Upper lobe of right lung (tissue), 1 donor: ENCODE data around the gene CHCHD6. TPM values are rescaled to one million over a fixed set of nuclear protein-coding genes. Genes with fewer than 3 reads are reported as not detected.

Experiments
- ATAC-seq: fragments of 200-7000 bp; cut with Tn5 transposase; one replicate; pipeline ENCODE4 v1.9.1; 2020; ENCODE audit warnings: mild to moderate bottlenecking, moderate library complexity
- DNase-seq: peaks from one replicate; pipeline ENCODE4 v3.0.0-alpha.2; 2020
- H3K27ac ChIP-seq: fragments of 200-600 bp; one replicate; pipeline ENCODE4 v1.8.0; 2022
- H3K27me3 ChIP-seq: fragments of 200-600 bp; one replicate; pipeline ENCODE4 v1.8.0; 2022; ENCODE audit warnings: mild to moderate bottlenecking
- H3K36me3 ChIP-seq: fragments of 200-600 bp; one replicate; pipeline ENCODE4 v1.8.0; 2022
- H3K4me1 ChIP-seq: fragments of 200-600 bp; one replicate; pipeline ENCODE4 v1.8.0; 2022
- H3K4me3 ChIP-seq: fragments of 200-600 bp; one replicate; pipeline ENCODE4 v1.8.0; 2022; ENCODE audit warnings: mild to moderate bottlenecking
- H3K9me3 ChIP-seq: fragments of 200-600 bp; one replicate; pipeline ENCODE4 v1.8.0; 2022
- intact Hi-C: fragments of 100-400 bp; cut with DNase I; formaldehyde crosslinking; loops from one replicate; pipeline ENCODE4 v1.11.0; 2022
- total RNA-seq: library from RNA; stranded (reverse); fragmentation: NEBNext Ultra II Directional; extraction: Animal tissue kit (Norgen Biotek cat#: 25700); gene quantifications from one replicate; pipeline ENCODE4 v1.2.1, GENCODE V29; 2021
- TF ChIP-seq, protein P1 (sequence below): fragments of 200-600 bp; IDR thresholded peaks from one replicate; pipeline ENCODE4 v1.8.0; 2022; ENCODE audit warnings: antibody characterized with exemption
- donor health status: DM: no; HTN: yes; CAD: no; lungs with severe emphysema.

The CHCHD6 gene
- total RNA-seq, 1 donor from 2014 or later = 17.1 TPM

GRCh38 chr3:126939338-126939718 is 235.3 kb downstream of the CHCHD6 start:
- H3K4me3 ChIP-seq = no peak overlapping the region
- DNase-seq (peak; percentile 6), ATAC-seq (no peak)
- H3K27ac ChIP-seq = no peak overlapping the region
- TF ChIP-seq, protein P1, sequence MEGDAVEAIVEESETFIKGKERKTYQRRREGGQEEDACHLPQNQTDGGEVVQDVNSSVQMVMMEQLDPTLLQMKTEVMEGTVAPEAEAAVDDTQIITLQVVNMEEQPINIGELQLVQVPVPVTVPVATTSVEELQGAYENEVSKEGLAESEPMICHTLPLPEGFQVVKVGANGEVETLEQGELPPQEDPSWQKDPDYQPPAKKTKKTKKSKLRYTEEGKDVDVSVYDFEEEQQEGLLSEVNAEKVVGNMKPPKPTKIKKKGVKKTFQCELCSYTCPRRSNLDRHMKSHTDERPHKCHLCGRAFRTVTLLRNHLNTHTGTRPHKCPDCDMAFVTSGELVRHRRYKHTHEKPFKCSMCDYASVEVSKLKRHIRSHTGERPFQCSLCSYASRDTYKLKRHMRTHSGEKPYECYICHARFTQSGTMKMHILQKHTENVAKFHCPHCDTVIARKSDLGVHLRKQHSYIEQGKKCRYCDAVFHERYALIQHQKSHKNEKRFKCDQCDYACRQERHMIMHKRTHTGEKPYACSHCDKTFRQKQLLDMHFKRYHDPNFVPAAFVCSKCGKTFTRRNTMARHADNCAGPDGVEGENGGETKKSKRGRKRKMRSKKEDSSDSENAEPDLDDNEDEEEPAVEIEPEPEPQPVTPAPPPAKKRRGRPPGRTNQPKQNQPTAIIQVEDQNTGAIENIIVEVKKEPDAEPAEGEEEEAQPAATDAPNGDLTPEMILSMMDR = no peak
- H3K36me3 ChIP-seq = no peaks in the 10 kb centered on the region
- H3K9me3 ChIP-seq = no peaks in the 10 kb centered on the region
- H3K4me1 ChIP-seq = no peaks in the 10 kb centered on the region
- no peaks in the 10 kb centered on the region for H3K27me3 ChIP-seq
- intact Hi-C loops = no loop called here

DNA sequence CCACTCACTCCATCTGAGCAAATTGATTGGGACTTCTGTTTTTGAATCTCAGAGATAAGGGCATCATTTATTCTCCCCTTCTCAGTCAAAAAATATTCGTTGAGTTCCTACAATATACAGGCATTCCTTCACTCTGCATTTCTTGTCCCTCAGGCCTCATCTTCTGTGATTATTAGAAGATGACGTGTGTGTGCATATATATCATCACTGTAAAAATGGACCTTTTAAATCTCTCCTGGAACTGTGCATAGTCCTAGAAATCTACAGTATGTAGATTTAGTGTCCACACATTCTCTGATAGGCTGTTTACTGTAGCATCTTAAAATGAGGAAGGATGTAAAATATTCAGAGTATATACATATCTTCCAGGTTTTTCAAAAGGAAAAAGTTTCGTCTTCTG is 235.7 kb downstream of the CHCHD6 start:
- Histone ChIP-seq H3K4me1 (no peaks in the 10 kb centered on the region), H3K4me3 (no peak overlapping the region), H3K36me3 (no peaks in the 10 kb centered on the region), H3K9me3 (no peaks in the 10 kb centered on the region), H3K27ac (no peak overlapping the region), H3K27me3 (no peaks in the 10 kb centered on the region)
- DNase-seq = no peak
- intact Hi-C loops = no loop called here
- TF ChIP-seq, protein P1 = no peak
- ATAC-seq = no peak

GRCh38 chr3:126941721-126942270 is 237.8 kb downstream of the CHCHD6 start:
- intact Hi-C loops = no loop called here
- Histone ChIP-seq H3K4me3 (no peak overlapping the region), H3K27ac (no peak overlapping the region), H3K36me3 (no peaks in the 10 kb centered on the region), H3K4me1 (no peaks in the 10 kb centered on the region), H3K9me3 (no peaks in the 10 kb centered on the region), H3K27me3 (no peaks in the 10 kb centered on the region)
- no peak for ATAC-seq
- DNase-seq = peak; percentile 5
- TF ChIP-seq, protein P1 = no peak

GRCh38 chr3:126944089-126944965 is 240.3 kb downstream of the CHCHD6 start:
- H3K4me1 ChIP-seq = no peaks in the 10 kb centered on the region
- intact Hi-C loops = no loop called here
- TF ChIP-seq, protein P1 = no peak
- no peak for ATAC-seq
- peak; percentile 50 for DNase-seq
- no peaks in the 10 kb centered on the region for H3K9me3 ChIP-seq
- no peaks in the 10 kb centered on the region for H3K27me3 ChIP-seq
- H3K36me3 ChIP-seq = no peaks in the 10 kb centered on the region
- H3K4me3 ChIP-seq = no peak overlapping the region
- H3K27ac ChIP-seq = no peak overlapping the region

DNA sequence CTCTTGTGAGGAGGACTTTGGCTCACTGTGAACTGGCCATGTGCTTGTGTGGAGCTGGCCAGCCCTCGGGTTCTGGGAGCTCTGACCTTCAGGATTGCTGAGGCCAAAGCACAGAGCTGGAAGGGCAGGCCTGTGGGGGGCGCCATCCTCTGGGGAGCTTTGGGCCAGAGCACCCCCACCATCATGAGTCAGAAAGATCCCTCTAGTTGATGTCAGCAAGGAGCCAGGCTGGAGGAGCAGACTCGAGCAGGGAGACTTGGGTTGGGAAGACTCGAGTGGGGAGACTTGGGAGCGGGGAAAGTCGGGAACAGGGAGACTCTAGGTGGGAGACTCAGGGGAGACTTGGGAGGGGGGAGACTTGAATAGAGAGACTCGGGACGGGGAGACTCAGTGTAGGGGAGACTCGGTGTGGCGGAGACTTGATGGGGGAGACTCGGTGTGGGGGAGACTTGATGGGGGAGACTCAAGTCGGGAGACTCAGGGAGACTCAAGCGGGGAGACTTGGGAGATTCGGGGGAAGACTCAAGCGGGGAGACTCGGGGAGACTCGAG is 241.2 kb downstream of the CHCHD6 start:
- intact Hi-C loops = no loop called here
- no peaks in the 10 kb centered on the region for H3K27me3 ChIP-seq
- TF ChIP-seq, protein P1 = no peak
- DNase-seq (no peak), ATAC-seq (no peak)
- no peak overlapping the region for H3K4me3 ChIP-seq
- H3K27ac ChIP-seq = no peak overlapping the region
- no peaks in the 10 kb centered on the region for H3K9me3 ChIP-seq
- no peaks in the 10 kb centered on the region for H3K36me3 ChIP-seq
- H3K4me1 ChIP-seq = no peaks in the 10 kb centered on the region
